GM18858 (cell line): ENCODE data around the gene TTLL11.

ENCODE experiments used
- ATAC-seq: cut with Tn5 transposase; IDR thresholded peaks from one replicate; pipeline ENCODE4 v1.9.1; 2021; ENCODE audit not compliant: unreplicated experiment

The TTLL11 gene

GRCh38 chr9:122092611-122093506 is at the start of gene TTLL11:
TSS of gene TTLL11 (minus strand) at chr9:122093308. CDS start at chr9:122093148, 160 bp downstream.
- peak; percentile 79 for ATAC-seq

- no peak for ATAC-seq
Observed at GRCh38 chr9:122141671-122142070, 48.6 kb upstream of the TTLL11 start.

- ATAC-seq: no peak
Observed at GRCh38 chr9:122140368-122141193, 47.5 kb upstream of the TTLL11 start.

- ATAC-seq: no peak
Observed at GRCh38 chr9:122138560-122139268, 45.6 kb upstream of the TTLL11 start.

- ATAC-seq: no peak
Observed at GRCh38 chr9:122135529-122135859, 42.4 kb upstream of the TTLL11 start.

GRCh38 chr9:122134822-122135528 is 41.9 kb upstream of the TTLL11 start:
- no peak for ATAC-seq

- no peak for ATAC-seq
Observed at GRCh38 chr9:122133984-122134535, 41.0 kb upstream of the TTLL11 start.

- no peak for ATAC-seq
Observed at GRCh38 chr9:122133263-122133983, 40.3 kb upstream of the TTLL11 start.

- ATAC-seq: no peak
Observed at GRCh38 chr9:122132539-122132938, 39.4 kb upstream of the TTLL11 start.

GRCh38 chr9:122131401-122132001 is 38.4 kb upstream of the TTLL11 start:
- no peak for ATAC-seq

- no peak for ATAC-seq
Observed at GRCh38 chr9:122130837-122131236, 37.7 kb upstream of the TTLL11 start.

GRCh38 chr9:122129969-122130368 is 36.9 kb upstream of the TTLL11 start:
- ATAC-seq: no peak

- ATAC-seq: no peak
Observed at GRCh38 chr9:122128969-122129343, 35.8 kb upstream of the TTLL11 start.

GRCh38 chr9:122128007-122128968 is 35.2 kb upstream of the TTLL11 start:
- no peak for ATAC-seq

- no peak for ATAC-seq
Observed at GRCh38 chr9:122127396-122127798, 34.3 kb upstream of the TTLL11 start.

- no peak for ATAC-seq
Observed at GRCh38 chr9:122126331-122127261, 33.5 kb upstream of the TTLL11 start.
